Thoracic aorta endothelial cell (primary cell): ENCODE measurements around the gene LILRB2. TPM values are rescaled to one million over a fixed set of nuclear protein-coding genes. Genes with fewer than 3 reads are reported as not detected.

ENCODE experiments used
- small RNA-seq: library from RNA; depleted of rRNA; stranded (forward); fragments of <200 nt; gene quantifications from one replicate; pipeline ENCODE3, GENCODE V24; 2012
- total RNA-seq: library from RNA; depleted of rRNA; stranded (reverse); fragments of >200 nt; gene quantifications from 2 replicates; pipeline ENCODE4 v1.2.3, GENCODE V29; 2012

The LILRB2 gene
- not detected in 2 replicates for total RNA-seq

GRCh38 chr19:54281007-54281728 is at the start of gene LILRB2:
Gene LILRB2, minus strand, starts transcription at chr19:54281110. Its CDS starts 614 bp downstream, at chr19:54280496.

GRCh38 chr19:54312436-54313377 is 31.8 kb upstream of the LILRB2 start, which contains the start of gene LILRA5:
Gene LILRA5, minus strand, starts transcription at chr19:54313166. Its CDS starts 147 bp downstream, at chr19:54313019.

GRCh38 chr19:54257116-54257480 is 23.8 kb downstream of the LILRB2 start, which contains the start of gene LILRB5:
Gene LILRB5, minus strand, starts transcription at chr19:54257273. Its CDS starts 80 bp downstream, at chr19:54257193.

GRCh38 chr19:54242646-54243045 is 38.3 kb downstream of the LILRB2 start, which contains the start of gene LILRA6:
Gene LILRA6, minus strand, starts transcription at chr19:54242790.

Small RNAs within 50 kb of the gene (small RNA-seq; reads per million reads assigned to genes)
- gene AC245884.12, result not detected
- not detected for gene MIR4752
- not detected for gene RNU6-1307P

Other genes starting within 250 kb of the LILRB2 start
- gene VSTM1, start 217.2 kb downstream of the LILRB2 start, total RNA-seq, result not detected in 2 replicates
- not detected in 2 replicates for gene TARM1, start 199.7 kb downstream of the LILRB2 start, total RNA-seq
- not detected in 2 replicates for gene OSCAR, start 180.3 kb downstream of the LILRB2 start, total RNA-seq
- 8.1 and 11.6 TPM in 2 replicates for gene NDUFA3, start 178.3 kb downstream of the LILRB2 start, total RNA-seq
- 15.9 and 19.7 TPM in 2 replicates for gene TFPT, start 165.5 kb downstream of the LILRB2 start, total RNA-seq
- gene PRPF31, start 165.4 kb downstream of the LILRB2 start, total RNA-seq, result 51.3 and 64.7 TPM in 2 replicates
- gene CNOT3, start 143.3 kb downstream of the LILRB2 start, total RNA-seq, result 15.2 and 19.6 TPM in 2 replicates
- gene LENG1, start 121.4 kb downstream of the LILRB2 start, total RNA-seq, result 4.9 and 5.1 TPM in 2 replicates
- gene TMC4, start 108.0 kb downstream of the LILRB2 start, total RNA-seq, result 0.53 TPM in 1 of 2 replicates, not detected in the other
- gene MBOAT7, start 91.5 kb downstream of the LILRB2 start, total RNA-seq, result 64.0 and 112 TPM in 2 replicates
- gene TSEN34, start 89.8 kb downstream of the LILRB2 start, total RNA-seq, result 47.6 and 60.0 TPM in 2 replicates
- gene RPS9, start 80.3 kb downstream of the LILRB2 start, total RNA-seq, result 1,424 and 1,587 TPM in 2 replicates
- not detected in 2 replicates for gene LILRB3, start 58.1 kb downstream of the LILRB2 start, total RNA-seq
- not detected in 2 replicates for gene LILRA6, start 38.3 kb downstream of the LILRB2 start, total RNA-seq
- gene LILRB5, start 23.8 kb downstream of the LILRB2 start, total RNA-seq, result 0.07 TPM in 1 of 2 replicates, not detected in the other
- not detected in 2 replicates for gene LILRA5, start 32.1 kb upstream of the LILRB2 start, total RNA-seq
- not detected in 2 replicates for gene LILRA4, start 58.1 kb upstream of the LILRB2 start, total RNA-seq
- not detected in 2 replicates for gene LAIR1, start 83.8 kb upstream of the LILRB2 start, total RNA-seq
- not detected in 2 replicates for gene TTYH1, start 134.4 kb upstream of the LILRB2 start, total RNA-seq
- gene LENG8, start 168.1 kb upstream of the LILRB2 start, total RNA-seq, result 46.4 and 74.3 TPM in 2 replicates
- 3.6 TPM in 2 replicates for gene LENG9, start 182.7 kb upstream of the LILRB2 start, total RNA-seq
- 27.1 and 27.4 TPM in 2 replicates for gene CDC42EP5, start 192.2 kb upstream of the LILRB2 start, total RNA-seq
- not detected in 2 replicates for gene LAIR2, start 221.7 kb upstream of the LILRB2 start, total RNA-seq